Activated CD4-positive, alpha-beta T cell treated with anti-CD3 and anti-CD28 coated beads for 48 hours (primary cell): ENCODE results near the gene CPVL.

Source experiments
- DNase-seq: peaks from one replicate; pipeline ENCODE4 v3.0.0-alpha.2; 2020

CPVL gene

GRCh38 chr7:28958980-28959347 lies 187.4 kb downstream of the CPVL start:
- DNase-seq = no peak

- peak; percentile 12 for DNase-seq
These were observed 187.9 kb downstream of the CPVL start, which contains the start of gene TRIL for GRCh38 chr7:28958235-28958979. Gene TRIL (minus strand): TSS chr7:28958330. CDS start chr7:28958046, 284 bp downstream.

- DNase-seq = no peak
These were observed 188.5 kb downstream of the CPVL start for GRCh38 chr7:28957751-28958234.

- DNase-seq = peak; percentile 25
These were observed 189.1 kb downstream of the CPVL start for GRCh38 chr7:28957064-28957750.

GRCh38 chr7:28956608-28957063 lies 189.7 kb downstream of the CPVL start:
- peak; percentile 39 for DNase-seq

- DNase-seq = peak; percentile 50
These were observed 190.4 kb downstream of the CPVL start for GRCh38 chr7:28955718-28956607.

GRCh38 chr7:28955356-28955717 lies 191.0 kb downstream of the CPVL start:
- no peak for DNase-seq

GRCh38 chr7:28954946-28955345 lies 191.4 kb downstream of the CPVL start:
- DNase-seq = no peak

GRCh38 chr7:28954471-28954870 lies 191.9 kb downstream of the CPVL start:
- no peak for DNase-seq

- DNase-seq = no peak
These were observed 192.7 kb downstream of the CPVL start for GRCh38 chr7:28953633-28954032.
